GDM1 (cell line): ENCODE measurements around the gene GRK5.

Experiments used
- DNase-seq: peaks from one replicate; lab custom pipeline; 2025; lab: John Stamatoyannopoulos, UW

The GRK5 gene

GRCh38 chr10:119483001-119483400, 275.6 kb downstream of the GRK5 start:
- DNase-seq: no peak

- no peak for DNase-seq
Measured at GRCh38 chr10:119483839-119484238, 276.5 kb downstream of the GRK5 start.

DNA sequence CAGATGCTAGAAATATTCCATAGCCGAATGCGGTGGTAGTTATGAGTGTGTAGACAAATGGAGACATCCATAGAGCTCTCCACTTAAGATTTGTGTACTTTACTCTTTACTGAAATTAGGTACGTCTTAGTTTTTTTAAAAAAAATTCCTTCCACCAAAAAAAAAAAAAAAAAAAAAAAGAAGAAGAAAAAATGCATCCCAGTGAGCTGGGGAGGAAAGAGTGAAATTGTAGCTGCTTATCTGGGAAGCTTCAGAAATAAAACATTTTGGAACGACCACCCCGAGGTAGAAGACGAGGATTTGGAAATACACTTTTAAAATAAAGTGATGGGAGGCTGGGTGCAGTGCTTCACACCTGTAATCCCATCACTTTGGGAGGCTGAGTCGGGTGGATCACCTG, 281.3 kb downstream of the GRK5 start:
- no peak for DNase-seq

- DNase-seq: no peak
Measured at GRCh38 chr10:119489991-119490326, 282.6 kb downstream of the GRK5 start.

- DNase-seq: no peak
Measured at GRCh38 chr10:119491966-119492757, 284.8 kb downstream of the GRK5 start.

DNA sequence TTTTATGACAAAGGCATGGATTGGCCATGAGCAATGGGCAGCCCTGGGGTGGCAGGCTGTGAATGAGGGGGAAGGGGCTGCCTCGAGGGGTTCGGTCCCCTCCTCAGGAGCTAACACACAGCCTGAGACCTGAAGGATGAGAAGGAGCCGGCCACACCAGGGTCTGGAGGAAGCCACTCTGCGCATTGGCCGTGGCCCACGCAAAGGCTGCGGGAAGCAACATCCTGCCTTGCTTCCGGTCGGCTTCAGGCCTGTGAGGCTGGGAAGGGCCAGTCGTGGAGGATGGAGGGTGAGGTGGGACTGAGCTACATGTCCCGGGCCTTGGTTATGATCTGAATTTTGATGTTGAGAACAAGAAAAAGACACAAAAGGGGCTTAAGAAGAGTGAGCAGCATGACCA, 285.8 kb downstream of the GRK5 start:
- DNase-seq: no peak

DNA sequence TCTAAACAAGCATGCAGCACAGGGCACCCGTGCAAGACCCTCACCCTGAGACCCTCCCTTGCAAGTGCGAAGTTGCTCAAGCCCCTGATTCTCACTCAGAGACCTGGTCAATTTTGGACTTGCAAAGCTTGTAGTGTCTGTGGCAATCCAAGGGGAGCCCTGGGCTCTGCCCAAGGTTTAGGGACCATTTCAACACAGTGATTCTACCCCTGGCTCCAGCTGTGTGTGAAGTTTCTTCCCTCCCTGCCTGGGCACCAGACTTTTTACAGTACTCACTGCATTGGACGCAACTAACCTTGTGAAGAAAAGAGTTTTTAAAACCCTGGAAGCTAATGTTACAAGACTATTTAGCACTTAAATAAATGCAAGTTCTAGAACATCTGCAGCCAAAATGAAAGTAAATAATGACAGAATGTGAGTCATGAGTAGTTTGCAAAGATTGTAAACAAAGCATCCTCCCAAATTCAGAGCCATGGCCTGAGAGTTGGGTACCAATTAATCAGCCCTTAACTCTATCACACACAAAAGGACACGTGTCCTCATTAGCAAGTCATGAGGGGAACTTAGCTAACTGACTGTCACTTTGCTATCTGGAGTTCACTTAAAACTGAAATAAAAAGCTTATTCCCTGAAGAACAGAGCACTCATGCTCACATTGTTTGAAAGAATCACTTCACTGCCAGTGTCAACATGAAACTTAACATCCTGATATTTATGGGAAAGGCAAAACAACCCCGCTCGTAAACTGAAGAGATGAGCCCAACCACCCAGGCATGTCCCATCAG, 287.1 kb downstream of the GRK5 start:
- no peak for DNase-seq

GRCh38 chr10:119495021-119495505, 287.7 kb downstream of the GRK5 start:
- no peak for DNase-seq

- DNase-seq: no peak
Measured at GRCh38 chr10:119495545-119495944, 288.2 kb downstream of the GRK5 start.

GRCh38 chr10:119496273-119496672, 288.9 kb downstream of the GRK5 start:
- no peak for DNase-seq

DNA sequence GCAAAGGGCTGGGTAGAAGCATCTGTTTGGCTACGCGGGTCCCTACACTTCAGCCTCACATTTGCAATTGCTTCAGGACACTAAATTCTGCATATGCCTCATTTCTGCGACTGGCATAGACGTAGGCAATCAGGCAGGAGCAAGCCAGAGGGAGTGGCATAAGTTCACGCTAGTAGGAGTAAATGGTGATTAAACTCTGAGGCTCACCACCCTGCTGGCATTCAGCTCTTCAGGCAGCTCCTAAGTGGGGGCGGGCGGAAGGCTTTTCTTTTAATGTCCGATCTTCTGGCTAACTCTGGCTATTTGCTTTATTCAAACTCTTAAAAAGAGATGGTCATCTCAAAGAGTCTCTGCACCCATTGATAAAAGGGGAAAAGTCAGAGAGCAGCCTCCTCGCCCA, 289.9 kb downstream of the GRK5 start:
- no peak for DNase-seq

GRCh38 chr10:119498889-119499676, 291.7 kb downstream of the GRK5 start:
- no peak for DNase-seq

GRCh38 chr10:119499677-119500002, 292.3 kb downstream of the GRK5 start:
- no peak for DNase-seq

DNA sequence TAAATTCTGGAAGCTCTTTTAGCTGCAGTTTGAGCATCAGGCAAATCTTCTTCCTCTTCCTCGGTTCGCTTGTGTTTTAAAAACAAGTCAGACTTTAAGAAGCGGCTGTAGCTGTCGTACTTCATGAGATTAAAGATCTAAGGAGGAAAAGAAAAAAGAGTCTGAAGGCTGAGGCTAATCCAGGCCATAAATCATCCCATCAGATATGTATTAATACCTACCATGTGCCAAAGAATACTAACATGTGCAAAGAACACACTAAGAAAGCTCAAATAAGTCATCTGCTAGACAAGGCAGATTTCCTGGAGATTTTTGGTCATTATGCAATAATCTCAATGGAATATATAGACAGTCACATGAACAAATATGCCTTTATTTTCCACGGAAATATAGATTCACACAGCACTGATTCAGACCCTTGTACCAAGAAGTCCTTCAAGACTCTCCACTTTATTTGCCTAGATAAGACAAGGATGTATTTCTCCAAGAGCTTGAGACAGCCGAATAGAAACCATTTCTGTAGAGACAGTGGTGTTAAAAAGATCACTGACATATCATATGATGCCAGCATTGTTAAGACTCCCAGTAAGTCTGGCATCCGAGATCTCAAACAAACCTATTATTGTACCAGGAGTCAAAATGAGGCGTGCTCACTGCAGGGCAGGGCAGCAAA, 292.9 kb downstream of the GRK5 start:
- no peak for DNase-seq

- no peak for DNase-seq
Measured at GRCh38 chr10:119500821-119501220, 293.4 kb downstream of the GRK5 start.

DNA sequence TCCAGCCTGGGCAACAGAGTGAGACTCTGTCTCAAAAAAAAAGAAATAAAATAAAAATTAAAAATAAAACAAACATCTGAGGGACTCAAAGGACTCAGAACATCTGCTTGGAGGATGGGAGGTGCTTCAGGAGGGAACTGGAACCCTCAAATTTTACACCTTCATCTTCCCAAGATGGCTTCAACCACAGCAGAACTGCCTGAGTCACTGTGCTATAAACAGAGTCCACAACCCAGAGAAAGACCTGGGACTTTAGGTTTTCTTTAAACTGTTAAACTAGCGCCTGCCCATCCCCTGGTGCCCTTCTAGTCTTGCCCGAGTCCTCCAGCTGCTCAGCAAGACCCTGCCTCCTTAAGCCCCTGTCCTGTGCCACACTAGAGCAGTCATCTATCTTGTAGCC, 294.3 kb downstream of the GRK5 start:
- DNase-seq: no peak

DNA sequence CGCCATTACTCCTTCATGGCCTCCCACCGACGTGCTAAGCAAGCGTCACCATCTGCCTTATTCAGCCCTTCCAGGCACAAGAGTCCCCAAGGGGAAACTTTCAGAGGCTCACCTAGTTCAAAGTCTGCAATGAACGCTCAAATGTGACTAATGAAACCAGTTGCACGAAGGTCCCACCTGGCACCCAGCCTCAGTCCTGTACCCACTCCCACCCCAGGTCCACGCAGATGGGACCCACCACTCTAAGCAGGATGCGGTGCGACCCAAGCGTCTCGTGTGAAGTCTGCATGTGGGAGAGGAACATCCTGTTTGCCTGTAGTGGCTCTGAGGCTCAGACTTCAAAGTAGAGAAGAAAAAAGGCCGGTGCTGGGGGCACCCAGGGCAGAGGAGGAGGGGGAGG, 294.8 kb downstream of the GRK5 start:
- DNase-seq: no peak

DNA sequence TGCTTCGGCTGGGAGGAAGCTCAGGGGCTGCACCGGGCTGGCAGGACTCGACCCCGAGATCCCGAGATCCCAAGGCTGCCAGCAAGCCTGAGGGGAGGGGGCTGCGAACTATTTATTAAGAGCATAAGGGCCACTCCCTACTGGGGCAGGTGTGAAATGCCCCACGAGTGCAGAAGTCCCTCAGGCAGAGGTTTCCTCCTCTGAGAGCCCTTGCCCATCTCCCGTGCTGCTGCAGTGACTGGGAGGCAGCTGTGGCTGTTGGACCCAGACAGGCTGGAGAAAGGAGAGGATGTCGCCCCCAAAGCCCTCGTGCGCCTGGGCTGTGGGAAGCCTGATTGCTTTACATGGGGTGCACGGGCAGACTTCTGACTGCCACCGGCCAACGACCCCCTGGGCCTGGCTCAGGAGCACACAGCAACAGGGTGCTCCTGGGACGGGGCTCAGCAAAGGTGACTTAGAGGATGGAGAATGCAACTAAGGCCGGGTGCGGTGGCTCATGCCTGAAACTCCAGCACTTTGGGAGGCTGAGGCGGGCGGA, 295.3 kb downstream of the GRK5 start:
- no peak for DNase-seq

DNA sequence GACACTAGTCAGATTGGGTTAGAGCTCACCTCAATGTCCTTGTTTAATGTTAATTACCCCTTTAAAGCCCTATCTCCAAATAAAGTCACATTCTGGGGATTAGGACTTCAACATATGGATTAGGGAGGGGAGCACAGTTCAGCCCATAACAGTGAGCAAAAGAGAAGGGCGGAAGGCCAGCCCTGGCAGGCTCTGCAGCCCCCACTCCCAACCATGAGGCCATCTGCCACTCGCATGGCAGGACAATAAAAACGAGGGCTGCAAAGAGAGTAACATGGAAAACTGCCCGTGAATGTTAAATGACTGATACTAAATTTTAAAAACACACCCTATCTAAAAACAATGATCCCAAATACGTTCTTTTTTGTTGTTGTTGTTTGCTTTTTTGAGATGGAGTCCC, 296.4 kb downstream of the GRK5 start:
- DNase-seq: no peak

- DNase-seq: no peak
Measured at GRCh38 chr10:119504651-119505050, 297.3 kb downstream of the GRK5 start.

DNA sequence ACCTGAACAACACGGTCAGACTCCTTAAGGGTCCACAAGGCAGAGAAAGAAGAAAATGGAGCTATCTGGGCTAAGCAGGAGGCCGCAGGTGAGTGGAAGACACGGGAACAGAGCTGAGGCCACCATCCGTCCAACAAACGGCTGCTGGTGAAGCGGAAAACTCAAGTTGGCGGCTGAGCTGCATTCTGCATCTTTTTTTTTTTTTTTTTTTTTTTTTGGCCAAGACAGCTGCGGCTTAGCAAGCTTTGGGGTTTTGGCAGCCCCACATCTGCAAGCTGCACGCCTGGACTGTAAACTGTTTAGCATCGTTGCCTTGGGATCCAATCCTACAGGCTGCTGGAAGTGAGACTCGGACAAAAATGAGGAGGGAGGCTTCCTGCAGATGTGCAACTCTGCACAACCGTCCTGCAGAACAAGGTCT, 297.8 kb downstream of the GRK5 start:
- DNase-seq: no peak
